ENCODE results near the gene RSRC1.

Gene RSRC1

GRCh38 chr3:158128755-158129154 is 18.9 kb downstream of the RSRC1 start:
- no peak for DNase-seq

GRCh38 chr3:158134363-158134762 is 24.5 kb downstream of the RSRC1 start:
- no peak for DNase-seq

- DNase-seq = no peak
Observed at GRCh38 chr3:158140396-158140795, 30.5 kb downstream of the RSRC1 start.

- no peak for DNase-seq
Observed at GRCh38 chr3:158148218-158148617, 38.3 kb downstream of the RSRC1 start.

GRCh38 chr3:158152186-158152585 is 42.3 kb downstream of the RSRC1 start:
- DNase-seq = no peak

- DNase-seq = no peak
Observed at GRCh38 chr3:158158969-158159368, 49.1 kb downstream of the RSRC1 start.

GRCh38 chr3:158159714-158160113 is 49.8 kb downstream of the RSRC1 start:
- no peak for DNase-seq

- DNase-seq = no peak
Observed at GRCh38 chr3:158160958-158161357, 51.1 kb downstream of the RSRC1 start.

- no peak for DNase-seq
Observed at GRCh38 chr3:158165141-158165655, 55.3 kb downstream of the RSRC1 start.

GRCh38 chr3:158165730-158166129 is 55.8 kb downstream of the RSRC1 start:
- no peak for DNase-seq

GRCh38 chr3:158166223-158166622 is 56.3 kb downstream of the RSRC1 start:
- no peak for DNase-seq

GRCh38 chr3:158167737-158168557 is 58.1 kb downstream of the RSRC1 start:
- no peak for DNase-seq

- DNase-seq = no peak
Observed at GRCh38 chr3:158169091-158169491, 59.2 kb downstream of the RSRC1 start.

- no peak for DNase-seq
Observed at GRCh38 chr3:158181096-158181495, 71.2 kb downstream of the RSRC1 start.

GRCh38 chr3:158185711-158186110 is 75.8 kb downstream of the RSRC1 start:
- no peak for DNase-seq

- no peak for DNase-seq
Observed at GRCh38 chr3:158200955-158201354, 91.1 kb downstream of the RSRC1 start.

GRCh38 chr3:158205324-158205723 is 95.4 kb downstream of the RSRC1 start:
- DNase-seq = no peak

GRCh38 chr3:158205994-158206393 is 96.1 kb downstream of the RSRC1 start:
- no peak for DNase-seq

GRCh38 chr3:158210067-158210466 is 100.2 kb downstream of the RSRC1 start:
- no peak for DNase-seq

GRCh38 chr3:158213461-158213860 is 103.6 kb downstream of the RSRC1 start:
- no peak for DNase-seq

- DNase-seq = no peak
Observed at GRCh38 chr3:158217992-158218391, 108.1 kb downstream of the RSRC1 start.

- no peak for DNase-seq
Observed at GRCh38 chr3:158220575-158220974, 110.7 kb downstream of the RSRC1 start.

GRCh38 chr3:158221426-158221825 is 111.5 kb downstream of the RSRC1 start:
- no peak for DNase-seq

- no peak for DNase-seq
Observed at GRCh38 chr3:158226429-158226828, 116.5 kb downstream of the RSRC1 start.
